ENCODE measurements around the gene TRAF7. TPM values are rescaled to one million over a fixed set of nuclear protein-coding genes. Genes with fewer than 3 reads are reported as not detected.
"Not testable (repeated sequence)": the region's sequence is repeated elsewhere in the genome, so short reads cannot be mapped to it uniquely, and the experiment has no call there.

TRAF7 gene
- total RNA-seq, 1 donor from 2014 or later = 23.4 TPM

GRCh38 chr16:2135770-2136490 is 19.7 kb upstream of the TRAF7 start, which contains the start of gene PKD1:
PKD1 (minus strand) TSS chr16:2135898; CDS start chr16:2135689, 209 bp downstream.
- ATAC-seq (ENCODE audit: poor library complexity) = peak; percentile 92
- peak; percentile 99 for DNase-seq
- intact Hi-C loops (cut with DNase I) = not testable (repeated sequence)

- DNase-seq (no peak), ATAC-seq (ENCODE audit: poor library complexity) (no peak)
- intact Hi-C loops (cut with DNase I) = loop anchor here (2.0 kb wide), 1 partner anchor 120 kb away; no protein-coding TSS in a partner anchor
These were observed 12.4 kb upstream of the TRAF7 start for GRCh38 chr16:2142942-2143877.

- intact Hi-C loops (cut with DNase I) = loop anchor here (2.0 kb wide), 1 partner anchor 121 kb away; no protein-coding TSS in a partner anchor
- DNase-seq (no peak), ATAC-seq (ENCODE audit: poor library complexity) (no peak)
These were observed 11.6 kb upstream of the TRAF7 start for GRCh38 chr16:2143878-2144485.

- intact Hi-C loops (cut with DNase I) = no loop called here
- no peak for ATAC-seq (ENCODE audit: poor library complexity)
- no peak for DNase-seq
These were observed 9.7 kb upstream of the TRAF7 start for GRCh38 chr16:2145843-2146242.

GRCh38 chr16:2147378-2147777 is 8.2 kb upstream of the TRAF7 start:
- DNase-seq (no peak), ATAC-seq (ENCODE audit: poor library complexity) (peak; percentile 2)
- intact Hi-C loops (cut with DNase I) = no loop called here

GRCh38 chr16:2147981-2148671 is 7.5 kb upstream of the TRAF7 start, which contains the start of gene RAB26:
RAB26 (plus strand) TSS chr16:2148625; CDS start chr16:2148784, 159 bp downstream.
- intact Hi-C loops (cut with DNase I) = no loop called here
- peak; percentile 91 for ATAC-seq (ENCODE audit: poor library complexity)

GRCh38 chr16:2148714-2149629 is 6.6 kb upstream of the TRAF7 start:
- intact Hi-C loops (cut with DNase I) = no loop called here
- no peak for DNase-seq
- ATAC-seq (ENCODE audit: poor library complexity) = no peak

More at GRCh38 chr16:2147981-2148671, 7.5 kb upstream of the TRAF7 start, which contains the start of gene RAB26:
- DNase-seq = peak; percentile 89

- DNase-seq = no peak
- no peak for ATAC-seq (ENCODE audit: poor library complexity)
- intact Hi-C loops (cut with DNase I) = no loop called here
These were observed 5.8 kb upstream of the TRAF7 start for GRCh38 chr16:2149630-2150417.

GRCh38 chr16:2150418-2151187 is 5.0 kb upstream of the TRAF7 start:
- intact Hi-C loops (cut with DNase I) = no loop called here
- ATAC-seq (ENCODE audit: poor library complexity) (no peak), DNase-seq (peak; percentile 58)

GRCh38 chr16:2151188-2152091 is 4.1 kb upstream of the TRAF7 start:
- no peak for ATAC-seq (ENCODE audit: poor library complexity)
- intact Hi-C loops (cut with DNase I) = no loop called here
- DNase-seq = no peak

- intact Hi-C loops (cut with DNase I) = no loop called here
- no peak for ATAC-seq (ENCODE audit: poor library complexity)
- no peak for DNase-seq
These were observed 2.7 kb upstream of the TRAF7 start for GRCh38 chr16:2152695-2153506.

GRCh38 chr16:2154533-2155090 is 970 bp upstream of the TRAF7 start:
- intact Hi-C loops (cut with DNase I) = no loop called here
- no peak for ATAC-seq (ENCODE audit: poor library complexity)

GRCh38 chr16:2155977-2156848 is 631 bp downstream of the TRAF7 start:
- ATAC-seq (ENCODE audit: poor library complexity) (no peak), DNase-seq (no peak)
- intact Hi-C loops (cut with DNase I) = no loop called here

More at GRCh38 chr16:2154533-2155090, 970 bp upstream of the TRAF7 start:
- no peak for DNase-seq
